ENCODE measurements around the gene CALHM1. TPM values are rescaled to one million over a fixed set of nuclear protein-coding genes. Genes with fewer than 3 reads are reported as not detected.

CALHM1 gene
- total RNA-seq, 1 donor from 2014 or later, result not detected

- Histone ChIP-seq H3K27ac (peak overlapping the region; percentile 89), H3K36me3 (peaks cover 0 to 75% of the 10 kb centered on the region in 2 donors), H3K27me3 (no peaks in the 10 kb centered on the region), H3K9me3 (no peaks in the 10 kb centered on the region), H3K4me3 (no peak overlapping the region), H3K4me1 (peaks cover 40% of the 10 kb centered on the region)
- no peak for DNase-seq (ENCODE audit: extremely low spot score in 2 of 2)
- intact Hi-C loops (cut with DNase I), result no loop called here
- TF ChIP-seq POLR2AphosphoS5 (IDR thresholded peaks at IDR 0.05; ENCODE audit: insufficient read depth in 1 of 2, low read depth in 1 of 2) (no peak), POLR2A (IDR thresholded peaks at IDR 0.05) (no peak), CTCF (IDR thresholded peaks at IDR 0.05) (no peak)
Observed at GRCh38 chr10:103441206-103441605, 17.5 kb downstream of the CALHM1 start.

GRCh38 chr10:103440416-103440815 is 18.3 kb downstream of the CALHM1 start:
- H3K36me3 ChIP-seq, result peaks cover 0 to 71% of the 10 kb centered on the region in 2 donors
- intact Hi-C loops (cut with DNase I), result no loop called here
- no peak for TF ChIP-seq POLR2AphosphoS5 (IDR thresholded peaks at IDR 0.05; ENCODE audit: insufficient read depth in 1 of 2, low read depth in 1 of 2)
- TF ChIP-seq POLR2A (IDR thresholded peaks at IDR 0.05), result no peak
- TF ChIP-seq CTCF (IDR thresholded peaks at IDR 0.05), result no peak
- no peaks in the 10 kb centered on the region for H3K9me3 ChIP-seq
- peaks cover 32% of the 10 kb centered on the region for H3K4me1 ChIP-seq
- no peak for DNase-seq (ENCODE audit: extremely low spot score in 2 of 2)
- no peaks in the 10 kb centered on the region for H3K27me3 ChIP-seq
- H3K27ac ChIP-seq, result no peak overlapping the region
- H3K4me3 ChIP-seq, result no peak overlapping the region

- no peak for DNase-seq (ENCODE audit: extremely low spot score in 2 of 2)
- intact Hi-C loops (cut with DNase I), result no loop called here
- TF ChIP-seq POLR2AphosphoS5 (IDR thresholded peaks at IDR 0.05; ENCODE audit: insufficient read depth in 1 of 2, low read depth in 1 of 2) (no peak), CTCF (IDR thresholded peaks at IDR 0.05) (no peak), POLR2A (IDR thresholded peaks at IDR 0.05) (no peak)
- H3K9me3 ChIP-seq, result no peaks in the 10 kb centered on the region
- H3K36me3 ChIP-seq, result peaks cover 0 to 64% of the 10 kb centered on the region in 2 donors
- no peak overlapping the region for H3K4me3 ChIP-seq
- H3K27ac ChIP-seq, result no peak overlapping the region
- H3K27me3 ChIP-seq, result no peaks in the 10 kb centered on the region
- H3K4me1 ChIP-seq, result peaks cover 25% of the 10 kb centered on the region
Observed at GRCh38 chr10:103439776-103440175, 18.9 kb downstream of the CALHM1 start.

GRCh38 chr10:103433858-103434257 is 24.8 kb downstream of the CALHM1 start:
- no peak for TF ChIP-seq CTCF (IDR thresholded peaks at IDR 0.05)
- TF ChIP-seq POLR2AphosphoS5 (IDR thresholded peaks at IDR 0.05; ENCODE audit: insufficient read depth in 1 of 2, low read depth in 1 of 2), result no peak
- no peak for TF ChIP-seq POLR2A (IDR thresholded peaks at IDR 0.05)
- Histone ChIP-seq H3K4me1 (no peaks in the 10 kb centered on the region), H3K36me3 (peaks cover 0 to 42% of the 10 kb centered on the region in 2 donors), H3K27ac (no peak overlapping the region), H3K27me3 (no peaks in the 10 kb centered on the region), H3K4me3 (no peak overlapping the region), H3K9me3 (no peaks in the 10 kb centered on the region)
- intact Hi-C loops (cut with DNase I), result no loop called here
- DNase-seq (ENCODE audit: extremely low spot score in 2 of 2), result no peak

- intact Hi-C loops (cut with DNase I), result no loop called here
- no peak for TF ChIP-seq CTCF (IDR thresholded peaks at IDR 0.05)
- no peak for TF ChIP-seq POLR2A (IDR thresholded peaks at IDR 0.05)
- TF ChIP-seq POLR2AphosphoS5 (IDR thresholded peaks at IDR 0.05; ENCODE audit: insufficient read depth in 1 of 2, low read depth in 1 of 2), result no peak
- DNase-seq (ENCODE audit: extremely low spot score in 2 of 2), result no peak
- Histone ChIP-seq H3K4me1 (no peaks in the 10 kb centered on the region), H3K27me3 (no peaks in the 10 kb centered on the region), H3K27ac (no peak overlapping the region), H3K36me3 (peaks cover 0 to 42% of the 10 kb centered on the region in 2 donors), H3K4me3 (no peak overlapping the region), H3K9me3 (no peaks in the 10 kb centered on the region)
Observed at GRCh38 chr10:103431902-103432301, 26.8 kb downstream of the CALHM1 start.
